ENCODE results near the gene OR52W1.

DNA sequence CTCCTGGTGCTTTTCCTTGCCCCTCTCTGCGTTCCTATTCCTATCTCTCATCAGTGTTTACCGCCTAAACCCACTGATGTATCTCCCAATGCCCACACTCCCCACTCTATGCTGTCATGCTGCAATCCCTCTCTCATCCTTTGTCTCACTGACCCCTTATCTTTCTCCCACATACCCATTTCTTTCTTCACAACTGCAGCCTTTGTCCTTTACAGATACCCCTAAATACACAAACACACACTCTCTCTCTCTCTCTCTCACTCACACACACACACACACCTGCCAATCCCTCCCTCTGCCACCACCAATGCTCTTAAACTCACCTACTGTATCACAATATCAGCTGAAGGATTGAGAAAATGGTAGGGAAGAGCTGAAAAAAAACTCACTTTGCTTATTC is 23.6 kb upstream of the OR52W1 start:
- TF ChIP-seq POLR2A (IDR thresholded peaks at IDR 0.05; ENCODE audit: low read length), result no peak
- TF ChIP-seq GATA1 (IDR thresholded peaks at IDR 0.05; ENCODE audit: low read depth, low read length), result no peak

Measured in erythroblast (primary cell).